MM.1S (cell line): Measurements from ENCODE around the gene ASMT.
A peak's percentile ranks its signal among the peaks of the same experiment; 100 is the strongest.

Experiments
- DNase-seq: peaks from one replicate; pipeline ENCODE4 v3.0.0-alpha.2; 2015
- H2AFZ ChIP-seq: fragments of 300-600 bp; sonication (generic); 2 replicates; pipeline ENCODE4 v1.6.0; 2016; ENCODE audit warnings: antibody characterized with exemption, low read length
- H3F3A ChIP-seq: fragments of 300-600 bp; sonication (generic); 2 replicates; pipeline ENCODE4 v1.6.1; 2016; ENCODE audit warnings: mild to moderate bottlenecking, antibody characterized with exemption, low read length, moderate library complexity, mixed read lengths; ENCODE audit not compliant: insufficient read depth
- H3K27ac ChIP-seq: fragments of 300-600 bp; sonication (generic); 2 replicates; pipeline ENCODE4 v1.5.1; 2016; ENCODE audit warnings: mild to moderate bottlenecking, low read length
- H3K27me3 ChIP-seq: fragments of 300-600 bp; sonication (generic); replicated peaks from 2 replicates; pipeline ENCODE4 v1.6.0; 2016; ENCODE audit warnings: low read length; ENCODE audit not compliant: insufficient read depth
- H3K36me3 ChIP-seq: fragments of 300-600 bp; sonication (generic); replicated peaks from 2 replicates; pipeline ENCODE4 v1.6.1; 2016; ENCODE audit warnings: mild to moderate bottlenecking, low read length, mixed read lengths; ENCODE audit not compliant: insufficient read depth
- H3K4me1 ChIP-seq: fragments of 300-600 bp; sonication (generic); 2 replicates; pipeline ENCODE4 v1.6.1; 2016; ENCODE audit warnings: low read length, mixed read lengths
- H3K4me2 ChIP-seq: fragments of 300-600 bp; sonication (generic); 2 replicates; pipeline ENCODE4 v1.6.0; 2016; ENCODE audit warnings: low read depth, low read length
- H3K4me3 ChIP-seq: fragments of 300-600 bp; sonication (generic); 2 replicates; pipeline ENCODE4 v1.5.1; 2016; ENCODE audit warnings: low read length, mixed read lengths
- H3K79me2 ChIP-seq: fragments of 300-600 bp; sonication (generic); 2 replicates; pipeline ENCODE4 v1.6.1; 2016; ENCODE audit warnings: mixed run types, low read length, mixed read lengths
- H3K9ac ChIP-seq: fragments of 300-600 bp; sonication (generic); 2 replicates; pipeline ENCODE4 v1.6.1; 2016; ENCODE audit warnings: low read length, mixed read lengths
- H3K9me2 ChIP-seq: fragments of 300-600 bp; sonication (generic); replicated peaks from 2 replicates; pipeline ENCODE4 v1.6.1; 2016; ENCODE audit warnings: mild to moderate bottlenecking, low read length, mixed read lengths; ENCODE audit not compliant: insufficient read depth
- H3K9me3 ChIP-seq: fragments of 300-600 bp; sonication (generic); replicated peaks from 2 replicates; pipeline ENCODE4 v1.6.1; 2016; ENCODE audit warnings: mild to moderate bottlenecking, low read length, mixed read lengths; ENCODE audit not compliant: insufficient read depth
- H4K20me1 ChIP-seq: fragments of 300-600 bp; sonication (generic); 2 replicates; pipeline ENCODE4 v1.6.1; 2016; ENCODE audit warnings: mild to moderate bottlenecking, low read length, moderate library complexity, mixed read lengths; ENCODE audit not compliant: insufficient read depth
- EZH2 ChIP-seq: fragments of 300-600 bp; sonication (generic); optimal IDR thresholded peaks from 2 replicates; pipeline ENCODE3; 2017; ENCODE audit warnings: low read depth, mild to moderate bottlenecking, antibody characterized with exemption, low read length, mixed read lengths
- EZH2phosphoT487 ChIP-seq: fragments of 300-600 bp; sonication (generic); IDR thresholded peaks from 2 replicates; pipeline ENCODE4 v1.6.1; 2018; ENCODE audit warnings: antibody characterized with exemption, low read length
- TF ChIP-seq, protein P1 (sequence below): fragments of 300-600 bp; sonication (generic); IDR thresholded peaks from 2 replicates; pipeline ENCODE4 v1.5.1; 2016; ENCODE audit warnings: antibody characterized with exemption, low read length, mixed read lengths

The ASMT gene

DNA sequence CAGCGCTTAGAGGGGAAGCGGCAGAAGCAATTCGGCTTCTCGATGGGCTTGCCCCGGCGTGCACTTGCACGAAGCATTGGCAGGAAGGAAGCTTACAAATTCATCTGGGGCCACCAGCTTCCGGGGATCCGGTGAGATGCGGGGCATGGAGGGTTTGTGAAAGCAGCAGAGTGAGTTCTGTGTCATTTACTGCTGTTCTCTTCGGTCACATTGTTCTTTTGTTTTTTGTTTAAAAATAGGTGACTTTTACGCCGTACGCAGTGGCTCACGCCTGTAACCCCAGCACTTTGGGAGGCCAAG lies 47.0 kb downstream of the ASMT start:
- no peaks in the 10 kb centered on the region for H3K27me3 ChIP-seq
- no peaks in the 10 kb centered on the region for H3K79me2 ChIP-seq
- H3K9me3 ChIP-seq: no peaks in the 10 kb centered on the region
- no peaks in the 10 kb centered on the region for H3K36me3 ChIP-seq
- peak overlapping the region; percentile 65 for H3K27ac ChIP-seq
- no peaks in the 10 kb centered on the region for H4K20me1 ChIP-seq
- peak overlapping the region; percentile 80 for H3K4me3 ChIP-seq
- H3K4me2 ChIP-seq: peak overlapping the region; percentile 41; the same call in 1 of the 2 replicates
- no peaks in the 10 kb centered on the region for H3K4me1 ChIP-seq
- TF ChIP-seq EZH2phosphoT487 (no peak), EZH2 (no peak)
- TF ChIP-seq, protein P1, sequence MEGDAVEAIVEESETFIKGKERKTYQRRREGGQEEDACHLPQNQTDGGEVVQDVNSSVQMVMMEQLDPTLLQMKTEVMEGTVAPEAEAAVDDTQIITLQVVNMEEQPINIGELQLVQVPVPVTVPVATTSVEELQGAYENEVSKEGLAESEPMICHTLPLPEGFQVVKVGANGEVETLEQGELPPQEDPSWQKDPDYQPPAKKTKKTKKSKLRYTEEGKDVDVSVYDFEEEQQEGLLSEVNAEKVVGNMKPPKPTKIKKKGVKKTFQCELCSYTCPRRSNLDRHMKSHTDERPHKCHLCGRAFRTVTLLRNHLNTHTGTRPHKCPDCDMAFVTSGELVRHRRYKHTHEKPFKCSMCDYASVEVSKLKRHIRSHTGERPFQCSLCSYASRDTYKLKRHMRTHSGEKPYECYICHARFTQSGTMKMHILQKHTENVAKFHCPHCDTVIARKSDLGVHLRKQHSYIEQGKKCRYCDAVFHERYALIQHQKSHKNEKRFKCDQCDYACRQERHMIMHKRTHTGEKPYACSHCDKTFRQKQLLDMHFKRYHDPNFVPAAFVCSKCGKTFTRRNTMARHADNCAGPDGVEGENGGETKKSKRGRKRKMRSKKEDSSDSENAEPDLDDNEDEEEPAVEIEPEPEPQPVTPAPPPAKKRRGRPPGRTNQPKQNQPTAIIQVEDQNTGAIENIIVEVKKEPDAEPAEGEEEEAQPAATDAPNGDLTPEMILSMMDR: no peak
- no peaks in the 10 kb centered on the region for H3F3A ChIP-seq
- H3K9ac ChIP-seq: peak overlapping the region; percentile 74
- H3K9me2 ChIP-seq: no peaks in the 10 kb centered on the region
- DNase-seq: no peak
- peak overlapping the region; percentile 83 for H2AFZ ChIP-seq

DNA sequence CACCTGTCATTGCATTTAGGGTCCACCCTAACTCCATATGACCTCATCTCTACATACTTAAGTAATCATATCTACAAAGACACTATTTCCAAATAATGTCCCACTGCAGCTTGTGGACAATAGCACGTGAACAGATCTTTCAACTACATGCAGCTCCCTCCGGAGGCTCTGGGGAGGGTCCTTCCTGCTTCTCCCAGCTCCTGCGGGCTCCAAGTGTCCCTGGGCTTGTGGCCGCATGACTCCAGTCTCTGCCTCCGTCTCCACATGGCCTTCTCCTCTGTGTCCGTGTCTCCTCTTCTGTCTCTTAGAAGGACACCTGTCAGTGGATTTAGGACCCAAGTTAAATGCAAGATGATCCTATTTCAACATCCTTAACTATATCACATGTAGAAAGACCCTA lies 52.7 kb downstream of the ASMT start:
- Histone ChIP-seq H3K4me1 (no peaks in the 10 kb centered on the region), H3K79me2 (no peaks in the 10 kb centered on the region), H3K27me3 (no peaks in the 10 kb centered on the region), H4K20me1 (no peaks in the 10 kb centered on the region), H3K27ac (no peak overlapping the region), H3K9me3 (no peaks in the 10 kb centered on the region), H3F3A (no peaks in the 10 kb centered on the region), H3K36me3 (no peaks in the 10 kb centered on the region), H3K9me2 (no peaks in the 10 kb centered on the region), H2AFZ (no peak overlapping the region), H3K9ac (no peak overlapping the region), H3K4me3 (no peak overlapping the region), H3K4me2 (no peak overlapping the region)
- no peak for TF ChIP-seq EZH2
- no peak for DNase-seq

DNA sequence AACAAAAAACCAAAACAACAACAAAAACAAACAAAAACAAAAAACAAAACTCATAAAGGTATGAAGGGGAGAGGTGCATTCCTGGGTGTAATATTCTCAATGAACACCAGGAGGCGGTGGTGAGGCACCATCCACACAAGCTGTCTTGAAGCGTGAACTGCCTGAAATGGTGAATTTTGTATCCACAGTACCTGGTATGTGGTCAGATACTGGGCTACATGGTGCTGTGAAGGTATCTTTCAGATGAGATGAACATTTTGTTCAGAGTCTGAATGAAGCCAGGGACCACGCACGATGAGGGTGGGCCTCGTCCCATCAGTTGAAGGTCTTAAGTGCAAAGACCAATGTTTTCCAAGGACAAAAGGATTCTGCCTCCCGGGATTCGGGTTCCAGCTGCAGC lies 58.5 kb downstream of the ASMT start:
- Histone ChIP-seq H4K20me1 (no peaks in the 10 kb centered on the region), H3K4me1 (no peaks in the 10 kb centered on the region), H3F3A (no peaks in the 10 kb centered on the region), H3K79me2 (no peaks in the 10 kb centered on the region), H3K4me3 (no peak overlapping the region), H3K27ac (no peak overlapping the region), H3K9me2 (no peaks in the 10 kb centered on the region), H3K9ac (no peak overlapping the region), H3K36me3 (no peaks in the 10 kb centered on the region), H3K27me3 (no peaks in the 10 kb centered on the region), H3K9me3 (no peaks in the 10 kb centered on the region), H3K4me2 (no peak overlapping the region), H2AFZ (no peak overlapping the region)
- peak; percentile 25 for DNase-seq
- TF ChIP-seq, protein P1: peak; percentile 60
- TF ChIP-seq EZH2: no peak

DNA sequence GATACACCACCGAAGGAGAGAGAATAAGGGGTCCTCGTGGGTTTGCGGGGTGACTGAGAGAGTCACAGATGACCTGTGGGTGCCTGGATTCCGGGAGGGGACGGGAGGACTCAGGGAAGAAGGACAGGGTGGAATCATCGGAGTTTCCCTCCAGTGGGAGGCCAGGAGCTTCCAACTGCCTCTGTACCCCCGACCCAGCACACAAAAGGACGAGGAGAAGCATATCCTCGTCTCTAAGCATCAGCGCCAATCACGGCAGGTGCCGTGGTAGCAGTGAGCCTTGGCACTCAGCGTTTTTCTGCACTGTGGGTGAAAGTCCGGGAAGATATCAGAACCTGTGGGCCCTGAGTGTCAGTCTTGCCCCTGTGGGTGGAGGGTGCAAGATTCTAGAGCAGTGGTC lies 62.0 kb downstream of the ASMT start:
- no peak for TF ChIP-seq EZH2phosphoT487
- TF ChIP-seq, protein P1: no peak
- TF ChIP-seq EZH2: no peak
- Histone ChIP-seq H3K27ac (no peak overlapping the region), H4K20me1 (no peaks in the 10 kb centered on the region), H3K9me3 (no peaks in the 10 kb centered on the region), H3K4me3 (no peak overlapping the region), H3K79me2 (no peaks in the 10 kb centered on the region), H3F3A (no peaks in the 10 kb centered on the region), H3K9me2 (no peaks in the 10 kb centered on the region), H2AFZ (no peak overlapping the region), H3K9ac (no peak overlapping the region), H3K4me2 (no peak overlapping the region), H3K4me1 (no peaks in the 10 kb centered on the region), H3K27me3 (no peaks in the 10 kb centered on the region), H3K36me3 (no peaks in the 10 kb centered on the region)
- DNase-seq: no peak
